GM23248 (cell line): Measurements from ENCODE around the gene STON2. TPM values are rescaled to one million over a fixed set of nuclear protein-coding genes. Genes with fewer than 3 reads are reported as not detected.

Experiments
- DNase-seq: peaks from one replicate; pipeline ENCODE4 v3.0.0-alpha.2; 2015
- H2AFZ ChIP-seq: fragments of 200-600 bp; sonication (generic); 2 replicates; pipeline ENCODE4 v1.6.1; 2016; ENCODE audit warnings: antibody characterized with exemption
- H3F3A ChIP-seq: fragments of 200-600 bp; sonication (generic); 2 replicates; pipeline ENCODE4 v1.6.1; 2016; ENCODE audit warnings: mild to moderate bottlenecking, antibody characterized with exemption, mixed run types; ENCODE audit not compliant: insufficient read depth
- H3K27ac ChIP-seq: fragments of 200-600 bp; sonication (generic); 2 replicates; pipeline ENCODE4 v1.5.1; 2016; ENCODE audit warnings: mild to moderate bottlenecking
- H3K27me3 ChIP-seq: fragments of 200-600 bp; sonication (generic); replicated peaks from 2 replicates; pipeline ENCODE4 v1.6.1; 2016; ENCODE audit warnings: mild to moderate bottlenecking; ENCODE audit not compliant: insufficient read depth
- H3K36me3 ChIP-seq: fragments of 200-600 bp; sonication (generic); 2 replicates; pipeline ENCODE4 v1.6.1; 2016; ENCODE audit warnings: low read depth, mild to moderate bottlenecking
- H3K4me1 ChIP-seq: fragments of 200-600 bp; sonication (generic); 2 replicates; pipeline ENCODE4 v1.6.1; 2016; ENCODE audit warnings: mild to moderate bottlenecking; ENCODE audit not compliant: insufficient read depth
- H3K4me2 ChIP-seq: fragments of 200-600 bp; sonication (generic); one replicate; pipeline ENCODE4 v1.6.1; 2016; ENCODE audit warnings: mild to moderate bottlenecking; ENCODE audit not compliant: unreplicated experiment
- H3K4me3 ChIP-seq: fragments of 200-600 bp; sonication (generic); 2 replicates; pipeline ENCODE4 v1.5.1; 2016; ENCODE audit warnings: mild to moderate bottlenecking
- H3K79me2 ChIP-seq: fragments of 200-600 bp; sonication (generic); 2 replicates; pipeline ENCODE4 v1.6.1; 2016; ENCODE audit warnings: mild to moderate bottlenecking; ENCODE audit not compliant: insufficient read depth
- H3K9ac ChIP-seq: fragments of 200-600 bp; sonication (generic); 2 replicates; pipeline ENCODE4 v1.6.1; 2016; ENCODE audit warnings: mild to moderate bottlenecking
- H3K9me2 ChIP-seq: fragments of 200-600 bp; sonication (generic); 2 replicates; pipeline ENCODE4 v1.6.1; 2016; ENCODE audit warnings: mixed run types, mild to moderate bottlenecking, moderate library complexity; ENCODE audit not compliant: insufficient read depth
- H3K9me3 ChIP-seq: fragments of 200-600 bp; sonication (generic); one replicate; pipeline ENCODE4 v1.6.1; 2017; ENCODE audit warnings: low read depth
- H4K20me1 ChIP-seq: fragments of 200-600 bp; sonication (generic); 2 replicates; pipeline ENCODE4 v1.6.0; 2016; ENCODE audit not compliant: insufficient read depth
- EZH2 ChIP-seq: fragments of 200-600 bp; sonication (generic); IDR thresholded peaks from 2 replicates; pipeline ENCODE4 v1.6.1; 2018; ENCODE audit warnings: antibody characterized with exemption, mild to moderate bottlenecking; ENCODE audit not compliant: insufficient read depth, poor library complexity, severe bottlenecking
- EZH2phosphoT487 ChIP-seq: fragments of 200-600 bp; sonication (generic); IDR thresholded peaks from 2 replicates; pipeline ENCODE4 v1.6.1; 2018; ENCODE audit warnings: antibody characterized with exemption, moderate library complexity, mild to moderate bottlenecking, low read depth; ENCODE audit not compliant: insufficient read depth
- WGBS, 2 experiments: methylation state at CpG; one replicate each; pipeline ENCODE4 v1.1.6; 2015 to 2017; ENCODE audit warnings: low lambda C conversion rate in 2 of 2, low coverage in 1 of 2; ENCODE audit errors: missing lambda C conversion rate in 2 of 2; 5-methylcytosine and 5-hydroxymethylcytosine counted together
- in situ Hi-C: fragments of 300-500 bp; cut with MboI; formaldehyde crosslinking; loops from 2 replicates; pipeline ENCODE4 v1.15.0; 2020
- polyA plus RNA-seq: library from polyadenylated mRNA; unstranded; fragments of >200 nt; fragmentation: Nextera tagmentation; extraction: Ambion mirVana; gene quantifications from 2 replicates; pipeline ENCODE4 v1.2.1, GENCODE V29; 2016
- total RNA-seq: library from RNA; depleted of rRNA; stranded (reverse); fragments of >200 nt; shearing (Covaris generic); gene quantifications from 2 replicates; pipeline ENCODE4 v1.2.3, GENCODE V29; 2014; rRNA removed

The STON2 gene, protein sequence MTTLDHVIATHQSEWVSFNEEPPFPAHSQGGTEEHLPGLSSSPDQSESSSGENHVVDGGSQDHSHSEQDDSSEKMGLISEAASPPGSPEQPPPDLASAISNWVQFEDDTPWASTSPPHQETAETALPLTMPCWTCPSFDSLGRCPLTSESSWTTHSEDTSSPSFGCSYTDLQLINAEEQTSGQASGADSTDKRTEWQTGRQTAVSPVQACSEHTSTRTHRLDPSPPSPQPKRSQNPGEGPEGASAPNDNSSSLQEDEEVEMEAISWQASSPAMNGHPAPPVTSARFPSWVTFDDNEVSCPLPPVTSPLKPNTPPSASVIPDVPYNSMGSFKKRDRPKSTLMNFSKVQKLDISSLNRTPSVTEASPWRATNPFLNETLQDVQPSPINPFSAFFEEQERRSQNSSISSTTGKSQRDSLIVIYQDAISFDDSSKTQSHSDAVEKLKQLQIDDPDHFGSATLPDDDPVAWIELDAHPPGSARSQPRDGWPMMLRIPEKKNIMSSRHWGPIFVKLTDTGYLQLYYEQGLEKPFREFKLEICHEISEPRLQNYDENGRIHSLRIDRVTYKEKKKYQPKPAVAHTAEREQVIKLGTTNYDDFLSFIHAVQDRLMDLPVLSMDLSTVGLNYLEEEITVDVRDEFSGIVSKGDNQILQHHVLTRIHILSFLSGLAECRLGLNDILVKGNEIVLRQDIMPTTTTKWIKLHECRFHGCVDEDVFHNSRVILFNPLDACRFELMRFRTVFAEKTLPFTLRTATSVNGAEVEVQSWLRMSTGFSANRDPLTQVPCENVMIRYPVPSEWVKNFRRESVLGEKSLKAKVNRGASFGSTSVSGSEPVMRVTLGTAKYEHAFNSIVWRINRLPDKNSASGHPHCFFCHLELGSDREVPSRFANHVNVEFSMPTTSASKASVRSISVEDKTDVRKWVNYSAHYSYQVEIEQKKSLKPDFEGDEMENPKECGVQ
- total RNA-seq (not detected in 2 replicates), polyA plus RNA-seq (0.14 TPM in 1 of 2 replicates, not detected in the other)

DNA sequence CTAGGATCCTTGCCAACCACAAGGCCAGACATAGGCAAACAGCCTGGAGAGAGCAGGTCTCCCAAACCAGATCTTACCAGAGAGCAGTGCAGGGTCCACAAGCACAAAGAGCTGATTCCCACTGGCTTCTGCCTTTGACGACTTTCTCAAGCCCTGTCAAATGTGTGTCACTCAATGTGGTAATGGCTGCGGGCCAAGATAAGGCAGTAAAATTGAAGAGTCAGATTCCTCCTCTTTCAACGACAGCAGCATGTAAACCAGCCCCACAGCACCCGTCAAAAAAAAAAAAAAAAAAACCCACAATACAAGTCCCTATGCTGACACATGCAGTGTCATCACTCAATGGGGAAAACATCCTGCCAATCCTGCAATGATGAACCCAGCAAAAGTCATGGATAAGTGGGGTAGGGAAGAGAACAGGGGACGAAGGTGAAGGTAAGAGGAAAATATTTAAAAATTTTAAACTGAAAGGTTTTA lies at the start of gene STON2:
TSS of gene STON2 (minus strand) at position 123 of the 477 bp plus-strand sequence. CDS start 1,942 bp downstream, outside the sequence.
- Histone ChIP-seq H3K9ac (peak within 1 kb of the TSS; percentile 74), H3K36me3 (no peaks in the 10 kb centered on the region), H3K4me2 (peak within 1 kb of the TSS; percentile 87), H2AFZ (no peak within 1 kb of the TSS), H3K27me3 (peaks cover 31% of the 10 kb centered on the region), H3K27ac (peak within 1 kb of the TSS; percentile 95), H3K4me3 (peak within 1 kb of the TSS; percentile 60), H3K9me3 (no peaks in the 10 kb centered on the region), H3F3A (peaks cover 25% of the 10 kb centered on the region), H3K79me2 (no peaks in the 10 kb centered on the region), H3K9me2 (no peaks in the 10 kb centered on the region), H4K20me1 (no peaks in the 10 kb centered on the region), H3K4me1 (peaks cover 25% of the 10 kb centered on the region)
- peak; percentile 68 for DNase-seq
- no peak for TF ChIP-seq EZH2phosphoT487
- no peak for TF ChIP-seq EZH2
- in situ Hi-C loops, result no loop called here
- 3 to 7% methylated on average over 5 of the region's 5 CpGs for WGBS, 2 experiments

DNA sequence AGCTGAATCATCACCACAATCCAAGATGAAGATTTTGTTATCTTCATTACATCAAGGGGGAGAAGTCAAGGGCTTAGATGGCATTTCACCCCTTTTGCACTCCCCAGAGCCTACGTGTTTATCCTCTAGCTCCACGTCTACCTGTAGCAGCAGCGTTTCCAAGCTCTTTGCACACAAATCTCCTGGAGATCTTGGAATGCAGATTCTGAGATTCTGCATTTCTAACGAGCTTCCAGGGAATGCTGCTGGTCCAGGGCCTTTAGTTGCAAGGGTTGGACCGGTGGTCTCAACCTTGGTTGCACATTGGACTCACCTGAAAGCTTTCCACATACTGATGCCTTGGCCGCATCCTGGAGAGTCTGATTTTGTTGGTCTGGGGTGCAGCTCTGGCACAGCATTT lies 49.5 kb upstream of the STON2 start:
- Histone ChIP-seq H3K36me3 (no peaks in the 10 kb centered on the region), H3K27ac (no peak overlapping the region), H3K4me2 (no peak overlapping the region), H2AFZ (no peak overlapping the region), H3K4me1 (no peaks in the 10 kb centered on the region; the same call in 1 of the 2 replicates), H3K4me3 (no peak overlapping the region), H4K20me1 (no peaks in the 10 kb centered on the region), H3K9me2 (no peaks in the 10 kb centered on the region), H3K9me3 (no peaks in the 10 kb centered on the region), H3K79me2 (no peaks in the 10 kb centered on the region), H3K9ac (no peak overlapping the region), H3K27me3 (peaks cover 53% of the 10 kb centered on the region), H3F3A (no peaks in the 10 kb centered on the region)
- DNase-seq, result no peak
- TF ChIP-seq EZH2phosphoT487 (no peak), EZH2 (no peak)
- 46 to 47% methylated on average over 6 of the region's 6 CpGs for WGBS, 2 experiments
- in situ Hi-C loops, result no loop called here

DNA sequence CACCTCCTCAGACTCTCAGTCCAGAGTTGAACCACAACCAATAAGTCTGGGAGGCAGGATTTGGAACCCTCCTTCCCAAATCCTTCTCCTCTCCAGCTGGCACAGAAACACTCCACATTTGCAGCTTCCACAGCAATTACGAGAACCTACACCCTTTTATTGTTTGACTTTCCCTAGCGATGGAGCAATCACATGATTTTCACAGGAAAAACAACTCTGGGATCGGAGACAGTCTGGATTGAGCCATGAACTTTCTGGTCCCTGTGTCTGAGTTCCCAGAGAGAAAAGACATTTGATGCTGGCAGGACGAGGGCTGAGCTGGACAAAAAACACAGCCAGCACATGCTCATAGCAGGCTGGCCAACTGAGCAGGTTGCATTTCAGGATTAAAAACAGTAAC lies 49.0 kb upstream of the STON2 start:
- no peak overlapping the region for H3K27ac ChIP-seq
- H4K20me1 ChIP-seq, result no peaks in the 10 kb centered on the region
- 4 to 8% methylated on average over 4 of the region's 4 CpGs for WGBS, 2 experiments
- no peaks in the 10 kb centered on the region for H3K9me2 ChIP-seq
- no peak for TF ChIP-seq EZH2phosphoT487
- no peak for TF ChIP-seq EZH2
- no peaks in the 10 kb centered on the region for H3F3A ChIP-seq
- no peak for DNase-seq
- H3K79me2 ChIP-seq, result no peaks in the 10 kb centered on the region
- H3K4me1 ChIP-seq, result no peaks in the 10 kb centered on the region; the same call in 1 of the 2 replicates
- no peaks in the 10 kb centered on the region for H3K9me3 ChIP-seq
- no peak overlapping the region for H3K4me2 ChIP-seq
- H3K4me3 ChIP-seq, result no peak overlapping the region
- in situ Hi-C loops, result no loop called here
- peaks cover 53% of the 10 kb centered on the region for H3K27me3 ChIP-seq
- no peak overlapping the region for H2AFZ ChIP-seq
- no peak overlapping the region for H3K9ac ChIP-seq
- no peaks in the 10 kb centered on the region for H3K36me3 ChIP-seq
